ENCODE results near the gene ALB.

DNA sequence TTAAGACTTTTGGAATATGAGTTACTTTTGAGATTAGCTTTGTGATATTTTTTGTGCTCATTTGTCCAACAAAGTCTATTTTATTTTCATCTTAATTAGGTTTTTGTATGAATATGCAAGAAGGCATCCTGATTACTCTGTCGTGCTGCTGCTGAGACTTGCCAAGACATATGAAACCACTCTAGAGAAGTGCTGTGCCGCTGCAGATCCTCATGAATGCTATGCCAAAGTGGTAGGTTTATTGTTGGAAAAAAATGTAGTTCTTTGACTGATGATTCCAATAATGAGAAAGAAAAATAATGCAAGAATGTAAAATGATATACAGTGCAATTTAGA is 10.8 kb downstream of the ALB start:
- TF ChIP-seq EZH2 (IDR thresholded peaks at IDR 0.05) (no peak), POLR2AphosphoS5 (IDR thresholded peaks at IDR 0.05; ENCODE audit: borderline replicate concordance, low read depth, low read length) (no peak), FOXP2 (optimal IDR thresholded peaks at IDR 0.05; ENCODE audit: control extremely low read depth, extremely low read length, insufficient read depth) (no peak)

All from SK-N-MC (cell line).